Stimulated activated CD4-positive, alpha-beta T cell treated with anti-CD3 and anti-CD28 coated beads, Interleukin-2, amount 100 ng/mL, for 4 hours (primary cell): ENCODE results near the gene TAF5.
"Not testable (repeated sequence)": the region's sequence is repeated elsewhere in the genome, so short reads cannot be mapped to it uniquely, and the experiment has no call there.

Experiments
- DNase-seq: peaks from one replicate; pipeline ENCODE4 v3.0.0-alpha.2; 2020; ENCODE audit warnings: low read depth

Gene TAF5

DNA sequence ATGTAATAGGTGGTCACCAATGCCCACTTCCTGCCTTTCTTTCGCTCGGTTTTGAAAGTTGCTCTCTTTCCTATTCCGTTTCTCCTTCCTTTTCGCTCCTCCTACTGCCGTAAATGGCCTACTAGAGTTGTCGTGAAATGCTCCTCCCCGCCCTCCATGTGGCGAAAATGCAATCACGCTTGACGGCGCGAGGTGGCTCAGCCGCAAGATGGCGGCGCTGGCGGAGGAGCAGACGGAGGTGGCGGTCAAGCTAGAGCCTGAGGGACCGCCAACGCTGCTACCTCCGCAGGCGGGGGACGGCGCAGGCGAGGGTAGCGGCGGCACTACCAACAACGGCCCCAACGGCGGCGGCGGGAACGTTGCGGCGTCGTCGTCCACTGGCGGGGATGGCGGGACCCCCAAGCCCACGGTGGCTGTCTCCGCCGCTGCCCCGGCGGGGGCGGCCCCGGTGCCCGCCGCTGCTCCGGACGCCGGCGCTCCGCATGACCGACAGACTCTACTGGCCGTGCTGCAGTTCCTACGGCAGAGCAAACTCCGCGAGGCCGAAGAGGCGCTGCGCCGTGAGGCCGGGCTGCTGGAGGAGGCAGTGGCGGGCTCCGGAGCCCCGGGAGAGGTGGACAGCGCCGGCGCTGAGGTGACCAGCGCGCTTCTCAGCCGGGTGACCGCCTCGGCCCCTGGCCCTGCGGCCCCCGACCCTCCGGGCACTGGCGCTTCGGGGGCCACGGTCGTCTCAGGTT is at the start of gene TAF5:
Gene TAF5, plus strand, starts transcription at position 195 of the 737 bp plus-strand sequence. Its CDS starts 14 bp downstream, at position 209.
- DNase-seq, result peak; percentile 84

DNA sequence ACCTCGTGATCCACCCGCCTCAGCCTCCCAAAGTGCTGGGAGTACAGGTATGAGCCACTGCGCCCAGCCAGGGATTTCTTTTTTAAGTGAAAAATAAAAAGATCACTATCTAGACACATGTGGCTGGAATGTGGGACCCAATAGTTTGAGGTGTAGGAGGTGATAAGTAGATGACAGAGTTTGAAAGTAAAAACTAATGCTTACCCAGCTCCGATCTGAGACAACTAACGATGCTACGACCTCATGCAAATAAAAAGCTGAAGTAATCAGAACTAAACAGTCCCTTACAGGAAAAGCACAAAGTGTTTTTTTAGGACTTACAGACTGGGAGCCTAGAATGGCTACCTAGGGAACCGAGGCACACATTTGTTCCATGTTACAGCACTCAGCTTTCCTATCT is 39.9 kb upstream of the TAF5 start:
- no peak for DNase-seq

GRCh38 chr10:103333934-103334520 is 33.7 kb upstream of the TAF5 start:
- DNase-seq, result no peak

DNA sequence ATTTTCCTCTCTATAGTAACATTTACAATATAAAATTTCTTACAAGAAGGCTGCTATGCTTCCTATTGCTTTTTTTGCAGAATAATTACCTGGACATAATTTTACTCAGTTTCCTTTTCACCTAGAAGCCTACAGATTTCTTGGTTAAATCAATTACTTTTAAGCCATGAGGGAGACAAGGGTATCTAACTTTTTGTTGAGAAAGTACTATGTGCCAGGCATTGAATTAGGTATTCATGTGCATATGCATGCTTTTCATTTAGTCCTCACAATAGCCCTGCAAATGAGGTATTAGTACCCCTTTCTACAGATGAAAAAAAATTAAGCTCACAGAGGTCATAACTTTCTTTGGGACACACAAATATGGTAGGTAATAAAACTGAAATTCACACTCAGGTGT is 33.2 kb upstream of the TAF5 start:
- no peak for DNase-seq

GRCh38 chr10:103336370-103336769 is 31.4 kb upstream of the TAF5 start:
- no peak for DNase-seq

GRCh38 chr10:103350175-103350516 is 17.6 kb upstream of the TAF5 start:
- no peak for DNase-seq

- peak; percentile 40 for DNase-seq
Observed at GRCh38 chr10:103350517-103351260, 17.1 kb upstream of the TAF5 start, which contains the start of gene PCGF6. PCGF6 (minus strand) TSS chr10:103351140; CDS start chr10:103351066, 74 bp downstream.

DNA sequence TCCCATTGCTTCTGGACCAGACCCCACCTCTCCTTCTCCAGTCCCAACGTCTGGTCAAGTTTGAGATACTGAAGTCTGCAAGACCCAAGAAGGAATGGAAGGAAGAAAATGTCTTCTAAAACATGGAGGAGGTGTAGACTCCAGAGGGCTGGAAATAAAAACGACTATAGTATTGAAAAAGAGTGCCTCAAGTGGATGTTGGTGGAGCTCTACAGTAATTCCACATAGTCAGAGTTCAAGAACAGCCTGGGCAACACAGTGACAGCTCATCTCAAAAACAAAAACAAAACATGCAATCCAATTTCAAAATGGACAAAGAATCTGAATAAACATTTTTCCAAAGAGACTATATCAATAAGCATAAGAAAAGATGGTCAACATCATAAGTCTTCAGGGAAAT is 14.5 kb upstream of the TAF5 start:
- DNase-seq, result no peak

DNA sequence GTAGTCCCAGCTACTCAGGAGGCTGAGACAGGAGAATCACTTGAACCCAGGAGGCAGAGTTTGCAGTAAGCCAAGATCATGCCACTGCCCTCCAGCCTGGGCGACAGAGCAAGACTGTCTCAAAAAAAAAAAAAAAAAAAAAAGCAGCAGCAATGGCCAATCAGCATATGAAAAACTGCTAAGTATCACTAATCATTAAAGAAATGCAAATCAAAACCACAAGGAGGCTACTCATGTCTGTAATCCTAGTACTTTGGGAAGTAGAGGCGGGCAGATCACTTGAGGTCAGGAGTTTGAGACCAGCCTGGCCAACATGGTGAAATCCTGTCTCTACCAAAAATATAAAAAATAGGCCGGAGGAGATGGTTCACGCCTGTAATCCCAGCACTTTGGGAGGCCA is 13.2 kb upstream of the TAF5 start:
- DNase-seq, result not testable (repeated sequence)

GRCh38 chr10:103355906-103356599 is 11.7 kb upstream of the TAF5 start:
- DNase-seq, result no peak

- DNase-seq, result not testable (repeated sequence)
Observed at GRCh38 chr10:103359493-103359892, 8.3 kb upstream of the TAF5 start.

DNA sequence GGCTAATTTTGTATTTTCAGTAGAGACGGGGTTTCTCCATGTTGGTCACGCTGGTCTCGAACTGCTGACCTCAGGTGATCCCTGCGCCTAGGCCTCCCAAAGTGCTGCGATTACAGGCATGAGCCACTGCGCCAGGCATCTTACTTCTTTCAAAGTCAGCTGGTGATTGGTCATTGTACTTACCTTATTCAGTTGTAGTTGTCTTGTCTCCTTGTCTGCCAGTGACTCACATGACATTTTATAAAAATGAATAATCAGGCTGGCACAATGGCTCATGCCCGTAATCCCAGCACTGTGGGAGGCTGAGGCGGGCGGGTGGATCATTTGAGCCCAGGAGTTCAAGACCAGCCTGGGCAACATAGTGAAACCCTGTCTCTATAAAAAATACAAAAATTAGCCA is 7.0 kb upstream of the TAF5 start:
- DNase-seq, result not testable (repeated sequence)

DNA sequence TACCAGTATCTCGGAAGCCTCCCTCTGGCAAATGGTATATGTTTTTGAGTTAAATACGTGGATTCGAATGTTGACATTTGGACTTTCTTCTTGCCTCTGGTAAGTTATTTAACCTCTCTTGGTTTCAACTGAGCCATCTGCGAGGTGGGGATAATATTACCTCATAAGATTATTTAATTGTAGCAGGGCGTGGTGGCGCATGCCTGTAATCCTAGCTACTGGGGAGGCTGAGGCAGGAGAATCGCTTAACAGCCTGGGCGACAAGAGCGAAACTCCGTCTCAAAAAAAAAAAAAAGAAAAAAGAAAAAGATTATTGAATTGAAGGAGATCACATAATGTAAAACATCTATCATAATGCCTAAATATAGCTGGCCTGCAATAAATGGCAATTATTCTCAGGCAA is 396 bp upstream of the TAF5 start:
- DNase-seq, result no peak

DNA sequence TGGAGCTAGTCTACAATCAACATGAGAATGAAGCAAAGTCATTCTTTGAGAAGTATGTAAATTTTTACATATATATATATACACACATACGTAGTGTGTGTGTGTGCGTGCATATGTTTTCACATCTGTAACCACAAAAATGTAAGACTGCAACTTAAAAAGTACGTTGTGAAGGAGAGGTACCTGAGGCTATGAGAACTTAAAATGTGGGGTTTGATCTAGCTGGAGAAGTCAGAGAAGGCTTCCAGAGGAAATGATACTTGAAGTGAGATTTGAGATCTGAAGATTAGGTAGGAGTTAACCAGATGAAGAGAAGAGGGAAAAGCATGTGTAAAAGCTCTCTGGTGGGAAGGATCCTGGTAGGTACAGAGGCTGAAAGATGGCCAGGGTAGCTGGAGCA is 5.8 kb downstream of the TAF5 start:
- no peak for DNase-seq

- DNase-seq, result no peak
Observed at GRCh38 chr10:103374263-103374662, 6.5 kb downstream of the TAF5 start.

GRCh38 chr10:103382769-103383168 is 15.0 kb downstream of the TAF5 start:
- no peak for DNase-seq

- DNase-seq, result no peak
Observed at GRCh38 chr10:103394180-103394579, 26.4 kb downstream of the TAF5 start.

- no peak for DNase-seq
Observed at GRCh38 chr10:103395754-103396066, 27.9 kb downstream of the TAF5 start.

DNA sequence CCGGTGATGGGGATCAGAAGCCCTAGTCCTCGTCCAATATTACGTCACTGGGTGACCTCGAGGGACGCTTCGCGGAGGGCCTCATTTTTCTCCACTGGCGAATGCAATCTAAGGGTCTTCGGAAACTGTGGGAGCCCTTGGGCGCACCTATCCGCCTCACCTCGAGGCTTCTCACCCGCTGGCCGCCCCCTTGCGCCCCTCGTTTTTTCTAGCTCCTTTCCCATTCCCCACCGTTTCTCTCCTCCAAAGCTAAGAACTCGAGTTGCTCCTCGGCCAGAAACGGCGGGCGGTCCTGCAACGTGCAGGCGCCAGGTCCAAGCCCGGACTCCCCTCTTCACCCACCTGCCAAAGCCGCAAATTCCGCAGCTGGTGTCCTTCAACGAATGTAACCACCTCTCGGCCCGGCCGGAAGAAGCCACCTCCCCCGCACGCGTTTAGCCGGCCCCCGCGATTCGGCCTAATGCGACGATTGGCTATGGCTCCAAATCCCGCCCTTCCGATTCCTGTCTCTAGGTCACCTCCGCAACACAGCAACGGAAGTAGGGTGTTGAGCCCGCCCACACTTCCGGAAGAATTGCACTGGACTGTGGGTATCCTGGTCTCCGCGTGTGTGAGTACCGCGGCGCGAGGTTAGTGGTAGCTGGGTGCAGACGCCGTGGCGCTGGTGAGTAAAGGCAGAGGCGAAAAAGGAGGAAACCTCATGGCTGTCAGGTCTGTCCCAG is 28.5 kb downstream of the TAF5 start, which contains the start of the genes ATP5MK and PDCD11:
Gene ATP5MK, minus strand, starts transcription at position 409 of the 722 bp plus-strand sequence. CDS start 4,018 bp downstream, outside the sequence.
Gene PDCD11, plus strand, starts transcription at position 560 of the 722 bp plus-strand sequence. CDS start 1,801 bp downstream, outside the sequence.
- DNase-seq, result peak; percentile 93

DNA sequence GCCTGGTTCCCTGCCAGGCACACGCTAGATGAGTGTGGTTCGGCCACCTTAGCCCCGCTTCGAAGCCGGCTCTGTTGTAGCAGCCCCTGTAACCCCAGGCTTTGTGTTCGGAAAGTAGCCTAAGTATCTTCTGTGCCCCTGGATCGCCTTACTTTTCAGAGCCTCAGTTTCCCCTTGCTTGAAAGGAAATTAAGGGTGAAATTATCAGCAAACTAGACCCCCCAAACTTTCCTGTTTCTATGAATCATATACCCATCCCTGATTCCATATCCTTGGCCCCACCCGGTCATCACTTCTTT is 29.0 kb downstream of the TAF5 start:
- no peak for DNase-seq

DNA sequence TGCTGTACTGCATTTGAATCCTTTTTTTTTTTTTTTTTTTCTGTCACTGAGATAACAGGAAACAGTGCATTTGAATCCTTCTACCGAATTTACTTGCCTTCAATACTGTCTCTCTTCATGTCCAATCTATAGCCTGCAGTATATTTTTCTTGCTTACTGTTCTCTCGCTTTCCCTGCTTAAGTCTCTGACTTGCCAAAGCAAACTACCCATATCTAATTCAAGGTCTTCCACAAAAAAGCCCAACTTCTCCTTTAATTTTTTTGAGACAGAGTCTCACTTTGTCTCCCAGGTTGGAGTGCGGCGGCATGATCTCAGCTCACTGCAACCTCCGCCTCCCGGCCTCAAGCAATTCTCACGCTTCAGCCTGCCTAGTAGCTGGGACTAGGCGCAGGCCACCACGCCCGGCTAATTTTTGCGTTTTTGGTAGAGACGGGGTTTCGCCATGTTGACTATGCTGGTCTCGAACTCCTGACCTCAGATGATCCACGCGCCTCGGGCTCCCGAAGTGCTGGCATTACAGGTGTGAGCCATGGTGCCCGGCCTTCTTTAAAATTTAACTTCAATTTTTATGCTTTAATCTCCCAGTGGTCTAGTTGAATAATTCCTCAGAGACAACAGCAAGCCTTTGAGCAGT is 29.5 kb downstream of the TAF5 start:
- no peak for DNase-seq
